Gastrocnemius medialis (tissue), 4 donors: Measurements from ENCODE around the gene NLRC3.

Experiments used
- CTCF ChIP-seq, 5 experiments: fragments of 450-650 bp in 3 of 5; fragments of 200-600 bp in 2 of 5; sonication (generic) in 2 of 5; IDR thresholded peaks in 4 of 5; conservative IDR thresholded peaks in 1 of 5; 1 replicate in 4 of 5; 2 replicates in 1 of 5; pipeline ENCODE4 v1.5.1; 2016 to 2019; ENCODE audit warnings: antibody characterized with exemption in 5 of 5, mild to moderate bottlenecking in 3 of 5, moderate library complexity in 3 of 5
- POLR2A ChIP-seq, 2 donors: fragments of 450-650 bp; IDR thresholded peaks; one replicate each; pipeline ENCODE4 v1.6.1; 2017; ENCODE audit warnings: antibody characterized with exemption in 2 of 2, mild to moderate bottlenecking in 2 of 2, moderate library complexity in 2 of 2

DNA sequence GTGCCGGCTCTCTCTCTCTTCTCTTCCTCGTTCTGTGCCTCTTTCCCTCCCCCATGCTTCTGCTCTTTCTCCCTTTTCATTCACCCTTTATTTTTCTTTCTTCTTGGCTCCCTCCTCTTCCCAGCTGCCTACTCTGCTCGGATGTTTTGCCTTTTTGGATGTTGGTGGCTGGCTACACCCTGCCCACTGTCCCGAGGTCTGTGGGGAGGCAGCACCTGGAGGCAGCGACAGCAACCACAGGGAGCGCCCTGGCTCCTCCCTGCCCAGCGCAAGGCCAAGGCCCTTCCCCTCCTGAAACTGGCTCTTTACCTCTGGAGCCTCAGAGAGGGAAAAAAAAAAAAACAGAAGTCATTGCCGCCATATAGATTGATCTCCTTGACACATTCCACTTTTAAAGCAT lies 56.4 kb downstream of the NLRC3 start:
- no peak for TF ChIP-seq POLR2A (IDR thresholded peaks at IDR 0.05)
- TF ChIP-seq CTCF (IDR thresholded peaks at IDR 0.05 in 4 of 5, conservative IDR thresholded peaks at IDR 0.05 in 1 of 5): no peak
